ENCODE results near the gene ZCCHC24.

DNA sequence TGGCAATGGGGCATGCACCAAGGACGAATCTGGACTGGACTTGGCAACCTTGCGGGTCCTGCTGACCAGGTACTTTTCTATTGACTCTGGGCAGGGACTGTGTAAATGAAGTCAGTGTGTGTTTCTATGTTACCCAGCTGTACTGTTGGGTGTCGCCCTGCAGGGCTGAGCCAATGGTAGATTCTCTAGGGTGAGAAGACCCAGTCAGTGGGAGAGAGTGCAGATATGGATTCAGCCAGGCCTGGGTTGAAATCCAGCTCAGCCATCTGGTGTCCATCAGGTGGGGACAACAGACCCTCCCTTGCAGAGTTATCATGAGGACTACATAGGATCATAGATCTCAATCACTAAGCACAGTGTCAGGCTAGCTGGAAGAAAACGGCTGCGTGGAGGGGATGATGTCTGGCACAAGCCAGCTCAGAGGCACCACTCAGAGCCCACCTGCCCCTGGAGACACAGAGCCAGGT lies 103.1 kb downstream of the ZCCHC24 start:
- TF ChIP-seq CTCF (IDR thresholded peaks at IDR 0.05; ENCODE audit: low read depth, low read length, poor library complexity, severe bottlenecking) (no peak), EZH2phosphoT487 (IDR thresholded peaks at IDR 0.05; ENCODE audit: borderline replicate concordance, low read length) (no peak)

Measured in DOHH2 (cell line).